Mesenchymal stem cell (in vitro differentiated cells and primary cell): ENCODE results near the gene ZNF618.

Experiments
- DNase-seq: peaks from one replicate; pipeline ENCODE4 v3.0.0-alpha.2; 2013
- H2AFZ ChIP-seq: one replicate; pipeline ENCODE4 v1.6.1; 2013; ENCODE audit warnings: low read depth, mild to moderate bottlenecking, control low read depth, inconsistent platforms, low read length, moderate library complexity
- H2AK5ac ChIP-seq: 2 replicates; pipeline ENCODE4 v1.6.1; 2013; ENCODE audit warnings: low read length, moderate library complexity, mild to moderate bottlenecking, inconsistent platforms; ENCODE audit not compliant: severe bottlenecking
- H2BK120ac ChIP-seq: one replicate; pipeline ENCODE4 v1.6.1; 2013; ENCODE audit warnings: low read depth, mild to moderate bottlenecking, inconsistent platforms, low read length, moderate library complexity
- H2BK12ac ChIP-seq, 2 experiments: one replicate each; pipeline ENCODE4 v1.6.1; 2013; ENCODE audit warnings: inconsistent platforms in 2 of 2, low read length in 2 of 2, mild to moderate bottlenecking in 2 of 2, moderate library complexity in 2 of 2, control low read depth in 1 of 2
- H2BK15ac ChIP-seq: one replicate; pipeline ENCODE4 v1.6.1; 2013; ENCODE audit warnings: mild to moderate bottlenecking, low read depth, inconsistent platforms; ENCODE audit not compliant: poor library complexity, severe bottlenecking
- H2BK5ac ChIP-seq: 2 replicates; pipeline ENCODE4 v1.6.1; 2013; ENCODE audit warnings: low read depth, mild to moderate bottlenecking, low read length, control low read depth, inconsistent platforms; ENCODE audit not compliant: poor library complexity, severe bottlenecking
- H3K14ac ChIP-seq, 2 experiments: one replicate each; pipeline ENCODE4 v1.6.1; 2013; ENCODE audit warnings: inconsistent platforms in 2 of 2, low read length in 2 of 2, control low read depth in 1 of 2, mild to moderate bottlenecking in 1 of 2, moderate library complexity in 1 of 2
- H3K18ac ChIP-seq, 2 experiments: one replicate each; pipeline ENCODE4 v1.6.1; 2013; ENCODE audit warnings: inconsistent platforms in 2 of 2, low read length in 2 of 2, control low read depth in 1 of 2, low read depth in 1 of 2, mild to moderate bottlenecking in 1 of 2
- H3K23ac ChIP-seq, 2 experiments: one replicate each; pipeline ENCODE4 v1.6.1; 2013; ENCODE audit warnings: inconsistent platforms in 2 of 2, low read length in 2 of 2, mild to moderate bottlenecking in 2 of 2, moderate library complexity in 2 of 2, control low read depth in 1 of 2
- H3K27ac ChIP-seq: 2 replicates; pipeline ENCODE4 v1.5.1; 2013; ENCODE audit warnings: mild to moderate bottlenecking, moderate library complexity, low read length, control low read depth, inconsistent platforms; ENCODE audit not compliant: poor library complexity, severe bottlenecking
- H3K27me3 ChIP-seq, 2 experiments: 2 replicates each; pipeline versions ENCODE4 v1.6.1 to v1.7.0; 2013; ENCODE audit warnings: low read length in 2 of 2, mild to moderate bottlenecking in 2 of 2, moderate library complexity in 2 of 2, control low read depth in 1 of 2, inconsistent platforms in 1 of 2; ENCODE audit not compliant: control insufficient read depth in 1 of 2, insufficient read depth in 1 of 2
- H3K36me3 ChIP-seq, 2 experiments: 2 replicates each; pipeline versions ENCODE4 v1.6.1 to v1.7.0; 2013; ENCODE audit warnings: low read length in 2 of 2, control low read depth in 1 of 2, inconsistent platforms in 1 of 2, low read depth in 1 of 2, mild to moderate bottlenecking in 1 of 2; ENCODE audit not compliant: insufficient read depth in 2 of 2, control insufficient read depth in 1 of 2
- H3K4ac ChIP-seq, 2 experiments: one replicate each; pipeline ENCODE4 v1.6.1; 2013; ENCODE audit warnings: inconsistent platforms in 2 of 2, low read length in 2 of 2, mild to moderate bottlenecking in 2 of 2, moderate library complexity in 2 of 2, control low read depth in 1 of 2, low read depth in 1 of 2
- H3K4me1 ChIP-seq: 2 replicates; pipeline ENCODE4 v1.6.1; 2013; ENCODE audit warnings: low read depth, low read length, control low read depth; ENCODE audit not compliant: control insufficient read depth, insufficient read depth
- H3K4me2 ChIP-seq: 2 replicates; pipeline ENCODE4 v1.6.1; 2013; ENCODE audit warnings: low read length, mild to moderate bottlenecking, inconsistent platforms; ENCODE audit not compliant: poor library complexity, severe bottlenecking
- H3K4me3 ChIP-seq, 2 experiments: 2 replicates each; pipeline versions ENCODE4 v1.5.1 to v1.7.0; 2013; ENCODE audit warnings: low read length in 2 of 2, mild to moderate bottlenecking in 2 of 2, control low read depth in 1 of 2, low read depth in 1 of 2; ENCODE audit not compliant: insufficient read depth in 1 of 2
- H3K79me1 ChIP-seq: replicated peaks from 2 replicates; pipeline ENCODE4 v1.6.1; 2013; ENCODE audit warnings: mild to moderate bottlenecking, control low read depth, low read length, inconsistent platforms; ENCODE audit not compliant: poor library complexity, severe bottlenecking
- H3K9ac ChIP-seq: 2 replicates; pipeline ENCODE4 v1.7.0; 2013; ENCODE audit warnings: mild to moderate bottlenecking, low read length, moderate library complexity
- H3K9me3 ChIP-seq: 2 replicates; pipeline ENCODE4 v1.7.0; 2013; ENCODE audit warnings: mild to moderate bottlenecking, low read length; ENCODE audit not compliant: control insufficient read depth
- H4K8ac ChIP-seq: one replicate; pipeline ENCODE4 v1.6.1; 2013; ENCODE audit warnings: inconsistent platforms, mild to moderate bottlenecking, low read length, moderate library complexity
- H4K91ac ChIP-seq: one replicate; pipeline ENCODE4 v1.6.1; 2013; ENCODE audit warnings: mild to moderate bottlenecking, low read length, inconsistent platforms
- WGBS: methylation state at CpG from one replicate; pipeline ENCODE4 v1.1.7; 2013; ENCODE audit warnings: mixed read lengths; 5-methylcytosine and 5-hydroxymethylcytosine counted together

ZNF618 gene

GRCh38 chr9:113997610-113998009, 121.5 kb downstream of the ZNF618 start:
- Histone ChIP-seq H3K4me1 (peaks cover 4% of the 10 kb centered on the region), H2BK12ac (no peak overlapping the region), H2AFZ (no peak overlapping the region), H3K18ac (no peak overlapping the region), H3K9ac (no peak overlapping the region), H3K9me3 (no peaks in the 10 kb centered on the region), H3K4ac (no peak overlapping the region), H3K4me3 (no peak overlapping the region), H3K27me3 (no peaks in the 10 kb centered on the region), H2BK120ac (no peak overlapping the region), H3K27ac (no peak overlapping the region), H3K79me1 (peaks cover 60% of the 10 kb centered on the region), H2BK15ac (no peak overlapping the region), H4K91ac (no peak overlapping the region), H2AK5ac (no peak overlapping the region), H4K8ac (no peak overlapping the region), H3K14ac (no peak overlapping the region), H3K23ac (no peak overlapping the region), H3K36me3 (peaks cover 51 to 63% of the 10 kb centered on the region in 2 experiments), H3K4me2 (no peak overlapping the region), H2BK5ac (no peak overlapping the region)
- DNase-seq, result no peak
- WGBS, result 96% methylated on average over 5 of the region's 5 CpGs

DNA sequence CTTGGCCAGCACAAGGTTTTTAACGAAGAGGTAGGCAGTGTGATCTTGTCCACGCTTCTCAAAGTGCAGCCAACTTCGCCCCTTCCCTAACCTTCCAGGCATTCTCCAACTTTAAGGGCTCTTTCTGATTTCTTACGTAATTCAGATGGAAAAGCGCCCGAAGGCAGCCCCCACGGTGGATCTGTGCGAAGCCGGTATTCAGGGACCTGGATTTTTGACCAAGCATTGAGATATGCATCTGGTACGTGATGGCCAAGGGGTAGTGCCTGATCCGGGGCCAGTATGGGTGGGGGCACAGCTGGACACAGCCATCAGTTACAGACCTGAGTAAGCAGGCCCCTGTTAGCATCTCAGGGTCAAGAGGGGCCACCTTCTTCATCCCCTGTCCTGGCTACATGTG, 122.0 kb downstream of the ZNF618 start:
- H3K36me3 ChIP-seq, result peaks cover 51 to 63% of the 10 kb centered on the region in 2 experiments
- no peak overlapping the region for H2BK5ac ChIP-seq
- no peak overlapping the region for H3K18ac ChIP-seq
- H4K8ac ChIP-seq, result no peak overlapping the region
- no peak overlapping the region for H3K14ac ChIP-seq
- H3K4me2 ChIP-seq, result no peak overlapping the region
- no peak overlapping the region for H3K27ac ChIP-seq
- H3K4me1 ChIP-seq, result peaks cover 4% of the 10 kb centered on the region
- no peak overlapping the region for H3K23ac ChIP-seq
- no peak overlapping the region for H2AFZ ChIP-seq
- WGBS, result 97% methylated on average over 11 of the region's 11 CpGs
- H2BK12ac ChIP-seq, result no peak overlapping the region
- DNase-seq, result no peak
- no peak overlapping the region for H2BK120ac ChIP-seq
- no peak overlapping the region for H4K91ac ChIP-seq
- no peak overlapping the region for H3K4me3 ChIP-seq
- H3K9ac ChIP-seq, result no peak overlapping the region
- H3K4ac ChIP-seq, result no peak overlapping the region
- H2BK15ac ChIP-seq, result no peak overlapping the region
- H3K9me3 ChIP-seq, result no peaks in the 10 kb centered on the region
- no peaks in the 10 kb centered on the region for H3K27me3 ChIP-seq
- H3K79me1 ChIP-seq, result peaks cover 60% of the 10 kb centered on the region
- H2AK5ac ChIP-seq, result no peak overlapping the region

- Histone ChIP-seq H3K4me3 (no peak overlapping the region), H2BK12ac (no peak overlapping the region), H3K23ac (no peak overlapping the region), H4K8ac (no peak overlapping the region), H3K4me2 (no peak overlapping the region), H2BK5ac (no peak overlapping the region), H3K9ac (no peak overlapping the region), H2BK120ac (no peak overlapping the region), H3K27me3 (no peaks in the 10 kb centered on the region), H4K91ac (no peak overlapping the region), H3K4ac (no peak overlapping the region), H2AK5ac (no peak overlapping the region), H3K27ac (no peak overlapping the region), H2BK15ac (no peak overlapping the region), H3K79me1 (peaks cover 55% of the 10 kb centered on the region), H3K4me1 (peaks cover 4% of the 10 kb centered on the region), H3K18ac (no peak overlapping the region), H3K14ac (no peak overlapping the region), H3K9me3 (no peaks in the 10 kb centered on the region), H2AFZ (no peak overlapping the region), H3K36me3 (peaks cover 54 to 67% of the 10 kb centered on the region in 2 experiments)
- no peak for DNase-seq
- 93% methylated on average over 16 of the region's 16 CpGs for WGBS
These were observed 122.6 kb downstream of the ZNF618 start for GRCh38 chr9:113998525-113999255.

DNA sequence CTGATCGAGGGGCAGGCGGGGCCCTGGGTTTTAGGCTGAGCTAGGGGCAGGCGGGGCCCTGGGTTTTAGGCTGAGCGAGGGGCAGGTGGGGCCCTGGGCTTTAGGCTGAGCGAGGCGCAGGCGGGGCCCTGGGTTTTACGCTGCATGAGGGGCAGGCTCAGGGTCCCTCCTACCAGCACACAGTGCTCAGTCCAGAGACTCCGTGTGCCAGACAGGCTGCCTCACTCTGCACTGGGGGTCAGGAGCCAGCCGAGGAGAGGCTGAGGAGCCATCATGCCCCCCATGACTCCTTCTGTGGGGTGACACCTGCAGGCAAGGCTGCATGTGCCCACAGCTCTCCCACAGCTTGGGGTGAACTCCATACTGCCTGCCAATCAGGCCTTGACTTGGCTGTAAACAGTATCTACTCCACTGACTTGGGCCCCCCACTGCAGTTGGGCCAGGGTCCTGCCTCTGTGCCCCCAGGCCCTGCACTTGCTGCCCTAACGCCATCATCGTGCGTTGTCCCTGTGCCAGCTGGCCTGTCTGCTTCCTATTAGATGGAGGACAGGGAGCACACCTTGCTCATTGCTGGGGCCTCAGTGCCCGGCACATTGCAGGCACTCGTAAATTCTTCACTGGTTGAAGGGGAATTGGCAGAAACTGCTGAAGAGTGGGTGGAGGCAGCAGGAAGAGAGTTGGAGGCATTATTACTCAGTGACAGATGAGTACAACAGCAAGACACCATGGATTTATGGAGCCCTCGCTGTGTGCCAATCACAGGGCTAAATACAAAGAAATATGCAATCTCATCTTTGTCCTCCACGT, 123.3 kb downstream of the ZNF618 start:
- peaks cover 48% of the 10 kb centered on the region for H3K79me1 ChIP-seq
- H3K9ac ChIP-seq, result no peak overlapping the region
- H4K91ac ChIP-seq, result no peak overlapping the region
- no peak for DNase-seq
- H3K4me3 ChIP-seq, result no peak overlapping the region
- no peak overlapping the region for H4K8ac ChIP-seq
- H3K4me2 ChIP-seq, result no peak overlapping the region
- WGBS, result 96% methylated on average over 17 of the region's 17 CpGs
- no peak overlapping the region for H3K4ac ChIP-seq
- no peak overlapping the region for H2BK120ac ChIP-seq
- no peak overlapping the region for H2BK12ac ChIP-seq
- H3K18ac ChIP-seq, result no peak overlapping the region
- no peak overlapping the region for H3K27ac ChIP-seq
- no peak overlapping the region for H2BK15ac ChIP-seq
- no peak overlapping the region for H3K14ac ChIP-seq
- H2BK5ac ChIP-seq, result no peak overlapping the region
- no peaks in the 10 kb centered on the region for H3K9me3 ChIP-seq
- no peak overlapping the region for H2AK5ac ChIP-seq
- H3K36me3 ChIP-seq, result peaks cover 62 to 68% of the 10 kb centered on the region in 2 experiments
- H3K23ac ChIP-seq, result no peak overlapping the region
- H3K27me3 ChIP-seq, result no peaks in the 10 kb centered on the region
- H3K4me1 ChIP-seq, result peaks cover 4% of the 10 kb centered on the region
- H2AFZ ChIP-seq, result no peak overlapping the region
